ENCODE results near the gene CFAP92.

CFAP92 gene

DNA sequence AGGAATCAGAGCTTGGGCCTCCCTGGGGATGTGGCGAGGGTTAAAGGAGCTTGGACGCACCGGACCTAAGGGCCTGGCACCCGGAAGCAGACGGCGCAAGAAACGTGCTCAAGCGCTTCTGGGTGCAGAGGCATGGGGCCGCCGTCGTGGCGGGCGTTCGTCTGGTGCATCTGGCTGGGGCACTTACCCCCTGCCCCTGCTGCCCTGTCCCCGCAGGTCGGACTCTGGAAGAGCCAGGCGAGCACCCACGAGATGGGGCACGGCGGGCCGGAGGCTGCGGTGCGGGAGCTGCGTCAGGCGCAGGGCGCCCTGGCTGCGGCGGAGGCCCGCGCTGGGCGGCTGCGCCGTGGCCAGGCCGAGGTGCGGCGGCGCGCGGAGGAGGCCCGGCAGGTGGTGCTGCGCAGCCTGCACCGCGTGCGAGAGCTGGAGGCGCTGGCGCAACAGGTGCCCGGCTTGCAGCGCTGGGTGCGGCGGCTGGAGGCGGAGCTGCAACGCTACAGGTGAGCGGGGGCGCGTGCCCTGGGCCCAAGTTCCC is 9.8 kb upstream of the CFAP92 start:
- DNase-seq = peak; percentile 71

- DNase-seq = no peak
Observed at GRCh38 chr3:129002573-129003569, 9.0 kb upstream of the CFAP92 start.

DNA sequence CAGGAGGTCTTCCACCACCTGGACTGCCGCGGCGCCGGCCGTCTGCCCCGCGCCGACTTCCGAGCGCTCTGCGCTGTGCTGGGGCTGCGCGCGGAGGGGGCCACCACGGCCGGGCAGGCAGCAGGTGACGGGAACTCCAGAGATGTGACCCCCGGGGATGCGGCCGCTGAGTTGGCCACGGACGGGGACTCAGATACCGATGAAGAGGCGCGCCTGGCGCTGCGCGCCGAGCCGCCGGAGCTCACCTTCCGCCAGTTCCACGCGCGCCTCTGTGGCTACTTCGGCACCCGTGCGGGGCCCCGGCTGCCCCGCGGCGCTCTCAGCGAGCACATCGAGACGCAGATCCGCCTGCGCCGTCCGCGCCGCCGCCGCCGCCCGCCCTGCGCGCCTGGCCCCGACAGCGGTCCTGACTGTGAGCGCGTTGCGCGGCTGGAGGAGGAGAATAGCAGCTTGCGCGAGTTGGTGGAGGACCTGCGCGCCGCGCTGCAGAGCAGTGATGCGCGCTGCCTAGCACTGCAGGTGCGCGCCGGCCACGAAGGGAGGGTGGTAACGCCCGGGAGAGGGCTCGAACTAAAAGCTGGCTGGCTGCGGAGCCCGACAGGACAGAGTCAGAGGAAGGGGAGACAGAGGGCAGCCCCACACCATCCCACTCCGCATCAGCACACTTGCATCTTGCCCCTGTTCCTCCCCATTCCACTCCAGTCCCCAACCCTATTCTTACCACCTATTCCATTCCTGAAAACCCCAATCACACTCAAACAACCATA is 8.1 kb upstream of the CFAP92 start:
- no peak for DNase-seq

GRCh38 chr3:129001101-129001805 is 7.4 kb upstream of the CFAP92 start, which contains the start of gene EFCC1:
TSS of gene EFCC1 (plus strand) at chr3:129001304. CDS start at chr3:129001629, 325 bp downstream.
- no peak for DNase-seq

GRCh38 chr3:129000742-129001100 is 6.8 kb upstream of the CFAP92 start:
- DNase-seq = no peak

DNA sequence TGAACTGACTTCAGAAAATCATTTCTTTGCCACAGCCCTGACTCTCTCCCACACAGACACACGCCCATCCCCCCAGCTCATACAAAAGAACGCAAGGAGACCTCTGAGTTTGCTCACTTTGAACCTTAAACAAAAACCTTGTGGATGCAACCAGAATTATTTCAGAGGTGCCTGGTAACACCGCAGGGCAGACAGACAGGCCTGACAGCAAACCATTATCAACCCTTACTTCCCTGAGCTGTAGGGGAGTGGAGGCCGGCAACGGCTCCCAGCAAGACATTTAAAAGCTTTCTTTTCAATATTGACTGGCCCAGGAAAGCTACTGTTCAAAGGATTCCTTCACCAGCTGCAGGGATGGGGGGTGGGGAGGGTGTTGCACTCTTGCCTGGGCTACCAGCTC is 5.2 kb upstream of the CFAP92 start:
- no peak for DNase-seq

DNA sequence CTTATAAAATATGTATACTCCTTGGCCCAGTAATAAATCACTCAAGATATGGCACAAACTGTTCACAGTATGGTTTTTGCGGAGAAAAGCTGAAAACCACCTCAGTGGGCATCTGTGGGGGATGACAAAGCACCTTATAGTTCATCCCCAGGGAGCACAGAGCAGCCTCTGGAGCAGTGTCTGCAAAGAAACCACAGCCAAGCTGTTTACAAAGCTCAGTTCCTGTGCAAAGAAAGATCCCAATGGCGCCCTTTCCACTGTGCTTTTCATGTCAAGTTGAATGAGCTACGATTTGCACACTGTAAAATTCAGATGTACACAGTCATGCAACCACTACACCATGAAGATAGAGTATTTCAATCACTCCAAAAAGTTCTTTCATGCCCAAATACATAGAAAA is 4.7 kb upstream of the CFAP92 start:
- no peak for DNase-seq

DNA sequence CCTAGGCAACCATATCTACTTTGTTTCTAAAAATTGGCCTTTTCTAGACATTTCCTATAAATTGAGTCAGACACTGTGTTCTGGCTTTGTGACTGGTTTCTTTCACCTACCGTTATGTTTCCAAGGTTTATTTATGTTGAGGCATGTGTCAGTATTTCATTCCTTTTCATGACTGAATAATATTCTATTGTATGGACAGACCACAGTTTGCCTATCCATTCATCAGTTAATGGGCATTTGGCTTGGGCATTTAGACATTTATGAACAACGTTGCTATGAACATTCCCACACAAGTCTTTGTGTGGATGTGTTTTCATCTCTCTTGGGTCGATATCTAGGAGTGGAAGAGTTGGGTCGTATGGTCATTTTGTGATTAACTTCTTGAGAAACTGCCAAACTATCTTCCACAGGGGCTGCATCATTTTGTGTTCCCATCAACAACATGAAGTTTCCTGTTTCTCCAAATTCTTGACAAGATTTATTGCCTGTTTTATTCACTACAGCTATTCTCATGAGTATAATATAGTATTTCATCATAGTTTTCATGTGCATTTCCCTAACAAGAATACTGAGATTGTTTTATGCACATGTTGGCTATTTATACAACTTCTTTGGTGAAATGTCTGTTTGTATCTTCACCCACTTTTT is 3.7 kb upstream of the CFAP92 start:
- no peak for DNase-seq

GRCh38 chr3:128996726-128997125 is 2.9 kb upstream of the CFAP92 start:
- no peak for DNase-seq

- no peak for DNase-seq
Observed at GRCh38 chr3:128996200-128996599, 2.3 kb upstream of the CFAP92 start.

DNA sequence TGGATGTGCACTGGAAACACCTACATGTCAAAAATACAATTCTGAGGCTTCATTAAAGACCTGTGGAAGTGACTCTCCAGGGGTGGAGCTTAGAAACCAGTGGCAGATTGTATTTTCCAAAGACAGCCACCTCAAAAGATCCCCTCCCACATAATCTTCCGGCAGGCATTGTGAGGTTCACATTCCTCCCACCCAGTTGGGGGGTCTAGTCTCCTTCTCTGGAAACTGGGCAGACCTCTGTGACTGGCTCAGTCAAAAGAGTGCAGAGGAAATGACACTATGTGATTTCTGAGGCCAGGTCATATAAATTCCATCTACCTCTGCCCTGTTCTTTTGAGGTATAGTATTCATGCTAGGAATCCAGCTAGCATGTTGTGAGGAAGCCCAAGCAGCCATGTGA is 1.9 kb upstream of the CFAP92 start:
- no peak for DNase-seq

DNA sequence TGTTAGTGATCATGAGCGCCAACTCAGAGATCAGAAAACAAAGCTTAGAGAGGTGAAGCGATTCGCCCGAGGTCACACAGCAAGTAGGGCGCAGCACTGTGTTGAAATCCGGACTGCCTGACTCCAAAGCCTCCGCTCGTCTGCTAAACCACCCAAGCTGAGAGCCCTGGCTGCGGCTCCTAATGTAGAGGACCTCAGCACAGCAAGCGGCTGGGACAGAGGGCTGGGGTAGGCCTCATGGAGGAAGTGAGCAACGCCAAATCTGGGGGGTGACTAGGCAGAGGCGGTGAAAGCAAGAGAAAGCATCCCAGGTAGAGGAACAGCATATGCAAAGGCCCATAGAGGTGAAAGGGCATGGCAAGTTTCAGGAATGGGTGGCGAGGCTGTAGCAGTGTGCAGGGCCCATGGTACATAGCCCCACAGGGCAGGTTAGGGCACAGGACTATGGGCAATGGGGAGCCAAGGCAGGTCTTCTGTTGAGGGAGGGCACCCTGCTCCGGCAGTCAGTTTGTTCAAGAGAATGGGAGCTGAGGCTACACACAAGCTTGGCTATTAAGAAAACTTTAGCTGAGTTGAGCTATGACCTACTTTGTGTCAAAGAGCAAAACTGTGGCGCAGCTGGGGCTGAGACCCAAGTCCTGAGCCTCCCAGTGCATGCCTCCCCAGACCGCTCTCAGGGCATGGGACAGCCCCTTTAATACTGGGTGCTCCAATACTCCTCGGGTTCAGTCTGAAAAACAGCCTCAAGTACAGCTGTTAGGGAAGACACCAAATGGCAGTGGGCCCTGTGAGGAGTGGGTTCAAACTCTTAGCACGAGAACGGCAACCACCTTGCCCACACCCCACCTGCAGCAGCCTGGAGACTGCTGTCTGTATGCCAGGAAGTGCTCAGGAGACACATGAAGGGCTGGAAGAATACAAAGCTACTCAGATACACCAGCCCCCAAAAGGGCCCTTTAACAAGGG is 988 bp upstream of the CFAP92 start:
- no peak for DNase-seq

DNA sequence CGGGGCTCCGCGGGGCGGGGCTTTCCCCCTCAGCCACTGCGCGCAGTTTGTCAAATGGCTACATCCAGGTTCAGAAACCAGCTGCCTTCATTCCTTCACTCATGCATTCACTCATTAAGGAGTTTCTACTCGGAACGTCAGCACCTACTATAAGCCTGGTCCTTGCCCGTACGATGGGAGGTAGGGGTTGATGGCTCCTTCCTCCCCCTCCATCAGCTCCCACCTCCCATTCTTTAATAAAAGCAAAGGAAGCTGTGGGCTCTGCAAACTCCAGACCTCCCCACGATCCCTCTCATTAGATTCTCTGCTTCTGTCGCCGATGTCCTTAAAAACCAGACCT is 267 bp upstream of the CFAP92 start:
- DNase-seq = no peak

GRCh38 chr3:128992926-128993460 is 883 bp downstream of the CFAP92 start:
- no peak for DNase-seq

DNA sequence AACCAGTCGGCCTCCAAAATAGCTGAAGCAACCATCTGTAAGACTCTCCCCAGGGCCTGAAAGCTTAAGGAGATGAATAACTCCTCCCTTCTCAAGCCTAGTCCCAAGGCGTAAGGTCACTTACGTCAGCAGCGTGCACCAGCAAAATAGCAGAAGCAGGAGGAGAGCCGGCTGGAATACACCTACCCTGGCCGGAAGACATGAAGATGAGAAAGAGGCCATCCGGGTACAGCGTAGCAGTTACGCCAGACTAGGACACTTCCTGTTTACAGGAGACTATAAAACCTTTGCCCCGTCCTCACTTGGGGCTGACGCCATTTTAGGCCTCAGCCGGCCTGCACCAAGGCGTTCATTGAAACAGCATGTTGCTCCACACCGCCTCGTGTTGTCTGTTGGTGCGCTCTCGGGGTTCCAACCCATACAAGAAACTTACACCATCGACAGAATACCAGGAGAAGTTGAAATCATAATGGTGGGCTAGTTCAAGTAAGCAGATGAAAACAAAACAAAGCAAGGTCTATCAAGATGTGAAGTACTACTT is 2.5 kb downstream of the CFAP92 start:
- no peak for DNase-seq

GRCh38 chr3:128988286-128988685 is 5.6 kb downstream of the CFAP92 start:
- no peak for DNase-seq

DNA sequence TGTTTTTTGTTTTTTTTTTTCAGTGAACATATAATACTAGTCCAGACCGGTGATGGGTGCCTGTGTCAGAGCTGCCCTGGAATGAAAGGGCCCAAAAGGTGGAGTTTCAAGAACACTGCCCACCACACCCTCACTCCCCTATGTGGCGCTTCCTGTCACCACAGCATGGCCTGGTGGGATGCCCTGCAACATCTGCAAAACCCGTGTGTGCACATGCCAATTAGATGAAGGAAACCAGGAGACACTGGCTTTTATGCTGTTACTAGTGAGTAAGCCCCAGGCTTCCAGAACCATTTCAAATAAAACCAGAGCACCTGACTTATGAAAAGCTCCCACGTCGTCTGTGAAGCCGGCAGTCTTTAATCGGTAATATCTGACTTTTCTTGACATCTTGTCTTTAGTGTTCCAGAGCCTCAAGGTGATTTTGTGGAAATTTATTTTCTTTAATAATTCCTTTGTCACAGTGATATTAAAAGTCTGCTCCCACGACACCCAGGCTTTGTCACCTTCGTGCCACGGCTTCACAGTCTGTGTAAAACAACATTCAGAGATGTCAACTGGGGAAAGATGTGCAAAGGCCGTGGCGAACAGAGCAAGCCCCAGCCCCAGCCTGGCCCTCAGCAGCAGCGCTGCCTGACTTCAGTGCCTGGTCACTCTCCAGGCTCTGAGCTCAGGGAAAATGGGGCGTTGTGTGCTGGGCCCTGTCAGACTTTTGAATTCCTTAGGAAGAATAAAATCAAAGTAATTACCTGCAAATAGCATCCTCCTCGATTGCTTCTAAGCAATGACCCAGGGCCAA is 6.4 kb downstream of the CFAP92 start:
- no peak for DNase-seq

DNA sequence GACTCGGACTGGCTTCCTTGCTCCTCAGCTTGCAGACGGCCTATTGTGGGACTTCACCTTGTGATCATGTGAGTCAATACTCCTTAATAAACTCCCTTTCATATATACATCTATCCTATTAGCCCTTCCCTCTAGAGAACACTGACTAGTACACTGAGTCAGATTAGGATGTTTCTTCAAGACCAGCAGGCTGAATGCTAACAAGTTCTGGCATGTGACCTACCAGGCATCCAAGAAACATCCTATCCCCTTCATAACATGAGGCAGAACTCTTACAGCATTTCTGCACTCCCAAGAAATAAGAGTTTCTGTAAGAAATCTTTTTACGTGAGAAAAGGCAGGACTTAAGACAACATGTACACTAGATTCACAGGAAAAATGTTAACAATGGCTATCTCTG is 9.3 kb downstream of the CFAP92 start:
- no peak for DNase-seq

- no peak for DNase-seq
Observed at GRCh38 chr3:128983293-128984069, 10.4 kb downstream of the CFAP92 start.
